A549 (cell line): ENCODE results near the gene RCAN2. TPM values are rescaled to one million over a fixed set of nuclear protein-coding genes. Genes with fewer than 3 reads are reported as not detected.

ENCODE experiments used
- ATAC-seq, 2 experiments: fragments of 200-7000 bp in 1 of 2; fragments of >200 bp in 1 of 2; cut with Nextera tagmentation in 1 of 2; cut with Tn5 transposase in 1 of 2; 3 replicates each; pipeline versions ENCODE4 v1.8.0 to v1.9.1; 2018 to 2020; ENCODE audit warnings: mild to moderate bottlenecking in 1 of 2, moderate library complexity in 1 of 2
- CTCF ChIA-PET: fragments of 300-600 bp; sonication (Branson Sonifier 250); formaldehyde crosslinking; extraction: SDS; loops from one replicate; lab custom pipeline; 2021; ENCODE audit warnings: antibody characterized with exemption, inconsistent platforms; lab: Yijun Ruan, JAX
- POLR2A ChIA-PET: fragments of 350-600 bp; formaldehyde crosslinking; extraction: SDS; loops from one replicate; lab custom pipeline; 2021; ENCODE audit warnings: antibody characterized with exemption, inconsistent platforms; lab: Yijun Ruan, JAX
- DNase-seq, 2 experiments: peaks; one replicate each; pipeline versions ENCODE4 v3.0.0 to v3.0.0-alpha.2; 2011 to 2016; ENCODE audit warnings: low read depth in 1 of 2, low spot score in 1 of 2
- FAIRE-seq: peaks from 2 replicates; lab custom pipeline; 2011; peaks lifted over from hg19 to GRCh38; lab: Jason Lieb, UNC
- H3K27ac ChIP-seq, 2 experiments: fragments of >200 bp; sonication (Bioruptor Twin); formaldehyde crosslinking; 3 replicates each; pipeline ENCODE4 v1.5.1; 2016 to 2017
- H3K4me1 ChIP-seq: fragments of >200 bp; sonication (Bioruptor Twin); formaldehyde crosslinking; 3 replicates; pipeline ENCODE4 v1.6.1; 2016
- H3K4me2 ChIP-seq: fragments of >200 bp; sonication (Bioruptor Twin); formaldehyde crosslinking; 3 replicates; pipeline ENCODE4 v1.6.1; 2016
- H3K4me3 ChIP-seq: fragments of >200 bp; sonication (Bioruptor Twin); formaldehyde crosslinking; 3 replicates; pipeline ENCODE4 v1.5.1; 2016
- H3K9me3 ChIP-seq: fragments of >200 bp; sonication (Bioruptor Twin); formaldehyde crosslinking; 3 replicates; pipeline ENCODE4 v1.6.1; 2016
- BHLHE40 ChIP-seq: IDR thresholded peaks from 2 replicates; pipeline ENCODE4 v1.6.1; 2012; ENCODE audit warnings: low read depth, low read length, inconsistent platforms
- CBX8 ChIP-seq: fragments of 200-600 bp; sonication (generic); IDR thresholded peaks from 2 replicates; pipeline ENCODE4 v1.6.1; 2016
- CEBPB ChIP-seq, 2 experiments: fragments of >200 bp in 1 of 2; sonication (Bioruptor Twin) in 1 of 2; formaldehyde crosslinking in 1 of 2; IDR thresholded peaks; 2 replicates each; pipeline ENCODE4 v1.6.1; 2012 to 2016
- CHD4 ChIP-seq: fragments of 200-600 bp; sonication (generic); IDR thresholded peaks from 2 replicates; pipeline ENCODE4 v1.6.1; 2016; ENCODE audit warnings: antibody characterized with exemption, mild to moderate bottlenecking, borderline replicate concordance
- EHMT2 ChIP-seq: fragments of 200-600 bp; sonication (generic); IDR thresholded peaks from 2 replicates; pipeline ENCODE4 v1.6.1; 2016; ENCODE audit warnings: antibody characterized with exemption, low read depth, mild to moderate bottlenecking, moderate library complexity
- ESRRA ChIP-seq: fragments of 150-350 bp; IDR thresholded peaks from 2 replicates; pipeline ENCODE4 v1.6.1; 2014; ENCODE audit warnings: mild to moderate bottlenecking, low read length, borderline replicate concordance
- GATA3 ChIP-seq: IDR thresholded peaks from 2 replicates; pipeline ENCODE4 v1.6.1; 2012; ENCODE audit warnings: borderline replicate concordance
- HEYL ChIP-seq: fragments of 250-450 bp; sonication (Bioruptor Pico); IDR thresholded peaks from 2 replicates; pipeline ENCODE4 v1.8.0; 2021; ENCODE audit warnings: mild to moderate bottlenecking, moderate library complexity
- HOXA7 ChIP-seq: fragments of 250-450 bp; sonication (Bioruptor Pico); IDR thresholded peaks from 2 replicates; pipeline ENCODE4 v1.5.0; 2020; ENCODE audit warnings: mild to moderate bottlenecking, moderate library complexity
- HOXB5 ChIP-seq: fragments of 250-450 bp; sonication (Bioruptor Pico); IDR thresholded peaks from 2 replicates; pipeline ENCODE4 v1.5.0; 2020; ENCODE audit warnings: mild to moderate bottlenecking, moderate library complexity
- JUN ChIP-seq, 2 experiments: fragments of >200 bp; sonication (Bioruptor Twin); formaldehyde crosslinking; IDR thresholded peaks; 2 replicates in 1 of 2; 3 replicates in 1 of 2; pipeline ENCODE4 v1.6.1; 2016 to 2017
- KDM1A ChIP-seq: fragments of 200-600 bp; sonication (generic); IDR thresholded peaks from 2 replicates; pipeline ENCODE4 v1.6.1; 2016; ENCODE audit warnings: low read depth, mild to moderate bottlenecking
- MAFK ChIP-seq: fragments of 450-650 bp; IDR thresholded peaks from 2 replicates; pipeline ENCODE4 v1.6.1; 2014; ENCODE audit not compliant: partially characterized antibody
- MYC ChIP-seq: IDR thresholded peaks from 2 replicates; pipeline ENCODE4 v1.6.1; 2012; ENCODE audit warnings: mild to moderate bottlenecking, inconsistent platforms, low read length, improper control_type of control experiment, borderline replicate concordance
- NFE2L2 ChIP-seq: fragments of 150-350 bp; conservative IDR thresholded peaks from 2 replicates; pipeline ENCODE4 v1.6.1; 2014; ENCODE audit warnings: low read length
- POLR2A ChIP-seq: IDR thresholded peaks from 2 replicates; pipeline ENCODE4 v1.6.1; 2012; ENCODE audit warnings: mild to moderate bottlenecking, low read length
- POLR2AphosphoS2 ChIP-seq: conservative IDR thresholded peaks from 2 replicates; pipeline ENCODE4 v1.6.1; 2012; ENCODE audit warnings: low read length, improper control_type of control experiment, inconsistent platforms
- RARB ChIP-seq: fragments of 250-450 bp; sonication (Bioruptor Pico); IDR thresholded peaks from 2 replicates; pipeline ENCODE4 v1.8.0; 2021; ENCODE audit warnings: mild to moderate bottlenecking, moderate library complexity
- RCOR1 ChIP-seq: fragments of 150-350 bp; IDR thresholded peaks from 2 replicates; pipeline ENCODE4 v1.6.1; 2014; ENCODE audit warnings: antibody characterized with exemption, low read length, low read depth
- SREBF2 ChIP-seq: fragments of 450-650 bp; IDR thresholded peaks from 2 replicates; pipeline ENCODE4 v1.6.1; 2014; ENCODE audit warnings: mild to moderate bottlenecking, moderate library complexity
- TFCP2L1 ChIP-seq: fragments of 250-450 bp; sonication (Bioruptor Pico); IDR thresholded peaks from 2 replicates; pipeline ENCODE4 v1.5.0; 2021; ENCODE audit warnings: mild to moderate bottlenecking
- TP53 ChIP-seq: fragments of 250-450 bp; sonication (Bioruptor Pico); IDR thresholded peaks from 2 replicates; pipeline ENCODE4 v1.5.0; 2021; ENCODE audit warnings: mild to moderate bottlenecking, moderate library complexity
- ZFP36 ChIP-seq: fragments of 450-650 bp; IDR thresholded peaks from 2 replicates; pipeline ENCODE4 v1.6.1; 2014; ENCODE audit warnings: borderline replicate concordance; ENCODE audit not compliant: partially characterized antibody
- ZNF302 ChIP-seq: fragments of 250-450 bp; sonication (Bioruptor Pico); IDR thresholded peaks from 2 replicates; pipeline ENCODE4 v1.9.0; 2021; ENCODE audit warnings: inconsistent platforms, mild to moderate bottlenecking, moderate library complexity
- WGBS: methylation state at CpG from one replicate; pipeline ENCODE4 v1.1.6; 2017; ENCODE audit errors: missing lambda C conversion rate; 5-methylcytosine and 5-hydroxymethylcytosine counted together
- polyA plus RNA-seq, 4 experiments: library from polyadenylated mRNA; depleted of rRNA in 3 of 4; stranded (reverse); fragments of >200 nt; fragmentation: RNase III in 1 of 4; extraction: RNeasy Plus Mini Kit Qiagen cat#74134 plus additional on column Dnase treatment in 1 of 4; gene quantifications; 2 replicates in 3 of 4; 3 replicates in 1 of 4; pipeline ENCODE4 v1.2.3, GENCODE V29; 2011 to 2017
- TF ChIP-seq, protein P1 (sequence below): IDR thresholded peaks from 2 replicates; pipeline ENCODE4 v1.6.1; 2012
- TF ChIP-seq, protein P2 (sequence below): fragments of >200 bp; sonication (Bioruptor Twin); formaldehyde crosslinking; IDR thresholded peaks from 3 replicates; pipeline ENCODE4 v1.5.1; 2016
- TF ChIP-seq, protein P3 (sequence below): IDR thresholded peaks from 2 replicates; pipeline ENCODE4 v1.6.1; 2012
- TF ChIP-seq, protein P4 (sequence below): fragments of >200 bp; sonication (Bioruptor Twin); formaldehyde crosslinking; IDR thresholded peaks from 3 replicates; pipeline ENCODE4 v1.6.1; 2016

RCAN2 gene
- polyA plus RNA-seq, 2 of the 4 experiments (the other 2 are of a cell fraction) = not detected

DNA sequence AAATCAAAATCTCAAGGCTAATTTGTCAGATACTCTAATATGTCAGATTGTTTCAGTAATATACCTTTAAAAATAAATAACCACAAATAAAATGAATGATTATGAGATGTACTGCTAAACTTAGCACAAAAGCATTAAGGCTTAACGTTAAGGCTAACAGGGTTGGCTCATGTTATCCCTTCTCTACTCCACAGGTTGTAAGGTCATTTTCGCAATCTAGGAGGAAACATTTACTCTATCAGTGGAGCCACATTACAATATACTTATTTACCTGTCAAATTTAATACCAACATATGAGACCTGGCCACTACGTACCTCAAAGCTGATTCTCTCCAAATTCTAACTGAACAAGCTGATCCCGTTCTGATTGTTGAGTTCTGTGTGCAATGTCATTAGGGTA is 95.7 kb downstream of the RCAN2 start:
- CTCF ChIA-PET = no interaction called here
- Histone ChIP-seq H3K27ac (no peak overlapping the region), H3K4me1 (no peaks in the 10 kb centered on the region), H3K4me3 (no peak overlapping the region), H3K4me2 (no peak overlapping the region), H3K9me3 (no peaks in the 10 kb centered on the region)
- ATAC-seq = no peak
- no peak for DNase-seq
- FAIRE-seq = no peak
- WGBS = 11% methylated on average over 4 of the region's 4 CpGs
- TF ChIP-seq CBX8 (no peak), TP53 (no peak), KDM1A (no peak), HOXA7 (CRISPR knock-in tag) (no peak), SREBF2 (no peak), JUN (IDR thresholded peaks at IDR 0.05) (no peak), BHLHE40 (no peak), CEBPB (IDR thresholded peaks at IDR 0.05) (no peak), ZFP36 (no peak), GATA3 (no peak), HOXB5 (CRISPR knock-in tag) (no peak), ZNF302 (CRISPR knock-in tag) (no peak), POLR2A (no peak), RARB (CRISPR knock-in tag) (no peak), HEYL (CRISPR knock-in tag) (no peak)
- TF ChIP-seq, protein P1, sequence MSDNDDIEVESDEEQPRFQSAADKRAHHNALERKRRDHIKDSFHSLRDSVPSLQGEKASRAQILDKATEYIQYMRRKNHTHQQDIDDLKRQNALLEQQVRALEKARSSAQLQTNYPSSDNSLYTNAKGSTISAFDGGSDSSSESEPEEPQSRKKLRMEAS = no peak
- TF ChIP-seq, protein P2, sequence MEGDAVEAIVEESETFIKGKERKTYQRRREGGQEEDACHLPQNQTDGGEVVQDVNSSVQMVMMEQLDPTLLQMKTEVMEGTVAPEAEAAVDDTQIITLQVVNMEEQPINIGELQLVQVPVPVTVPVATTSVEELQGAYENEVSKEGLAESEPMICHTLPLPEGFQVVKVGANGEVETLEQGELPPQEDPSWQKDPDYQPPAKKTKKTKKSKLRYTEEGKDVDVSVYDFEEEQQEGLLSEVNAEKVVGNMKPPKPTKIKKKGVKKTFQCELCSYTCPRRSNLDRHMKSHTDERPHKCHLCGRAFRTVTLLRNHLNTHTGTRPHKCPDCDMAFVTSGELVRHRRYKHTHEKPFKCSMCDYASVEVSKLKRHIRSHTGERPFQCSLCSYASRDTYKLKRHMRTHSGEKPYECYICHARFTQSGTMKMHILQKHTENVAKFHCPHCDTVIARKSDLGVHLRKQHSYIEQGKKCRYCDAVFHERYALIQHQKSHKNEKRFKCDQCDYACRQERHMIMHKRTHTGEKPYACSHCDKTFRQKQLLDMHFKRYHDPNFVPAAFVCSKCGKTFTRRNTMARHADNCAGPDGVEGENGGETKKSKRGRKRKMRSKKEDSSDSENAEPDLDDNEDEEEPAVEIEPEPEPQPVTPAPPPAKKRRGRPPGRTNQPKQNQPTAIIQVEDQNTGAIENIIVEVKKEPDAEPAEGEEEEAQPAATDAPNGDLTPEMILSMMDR = no peak
- TF ChIP-seq, protein P3, sequence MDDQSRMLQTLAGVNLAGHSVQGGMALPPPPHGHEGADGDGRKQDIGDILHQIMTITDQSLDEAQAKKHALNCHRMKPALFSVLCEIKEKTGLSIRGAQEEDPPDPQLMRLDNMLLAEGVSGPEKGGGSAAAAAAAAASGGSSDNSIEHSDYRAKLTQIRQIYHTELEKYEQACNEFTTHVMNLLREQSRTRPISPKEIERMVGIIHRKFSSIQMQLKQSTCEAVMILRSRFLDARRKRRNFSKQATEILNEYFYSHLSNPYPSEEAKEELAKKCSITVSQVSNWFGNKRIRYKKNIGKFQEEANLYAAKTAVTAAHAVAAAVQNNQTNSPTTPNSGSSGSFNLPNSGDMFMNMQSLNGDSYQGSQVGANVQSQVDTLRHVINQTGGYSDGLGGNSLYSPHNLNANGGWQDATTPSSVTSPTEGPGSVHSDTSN = no peak
- POLR2A ChIA-PET = no interaction called here

DNA sequence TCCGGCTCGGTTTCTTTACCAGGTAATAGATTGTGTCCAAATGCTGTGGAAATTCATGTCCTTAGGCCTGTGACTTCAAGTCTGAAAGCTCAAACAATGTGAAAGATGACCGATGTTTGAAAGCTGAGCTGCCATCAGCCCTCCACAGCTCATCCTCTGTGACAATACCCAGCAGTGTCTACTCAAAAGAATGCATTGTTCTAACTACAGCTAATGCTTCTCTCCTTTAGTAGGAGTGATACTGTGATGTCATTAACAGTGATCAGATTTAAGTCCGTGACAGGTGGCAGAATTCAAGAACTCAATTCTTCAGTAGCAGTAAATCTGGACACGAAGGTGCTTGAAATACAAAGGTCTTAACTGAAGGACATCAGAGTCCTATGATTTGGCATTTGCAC is 97.3 kb downstream of the RCAN2 start:
- H3K4me1 ChIP-seq = no peaks in the 10 kb centered on the region
- TF ChIP-seq JUN (IDR thresholded peaks at IDR 0.05) = no peak
- TF ChIP-seq, protein P3 = no peak
- TF ChIP-seq POLR2AphosphoS2 = no peak
- no peak for TF ChIP-seq NFE2L2
- TF ChIP-seq TFCP2L1 (CRISPR knock-in tag) = no peak
- FAIRE-seq = no peak
- no peak for ATAC-seq
- ChIA-PET CTCF (interaction anchor here (0.6 kb wide), 1 partner anchor 15 kb away, joined by 3 read pairs; no protein-coding TSS in a partner anchor), POLR2A (no interaction called here)
- DNase-seq = no peak
- WGBS = 5% methylated on average over 5 of the region's 5 CpGs
- H3K4me3 ChIP-seq = no peak overlapping the region
- H3K27ac ChIP-seq = no peak overlapping the region
- H3K9me3 ChIP-seq = no peaks in the 10 kb centered on the region
- no peak overlapping the region for H3K4me2 ChIP-seq

DNA sequence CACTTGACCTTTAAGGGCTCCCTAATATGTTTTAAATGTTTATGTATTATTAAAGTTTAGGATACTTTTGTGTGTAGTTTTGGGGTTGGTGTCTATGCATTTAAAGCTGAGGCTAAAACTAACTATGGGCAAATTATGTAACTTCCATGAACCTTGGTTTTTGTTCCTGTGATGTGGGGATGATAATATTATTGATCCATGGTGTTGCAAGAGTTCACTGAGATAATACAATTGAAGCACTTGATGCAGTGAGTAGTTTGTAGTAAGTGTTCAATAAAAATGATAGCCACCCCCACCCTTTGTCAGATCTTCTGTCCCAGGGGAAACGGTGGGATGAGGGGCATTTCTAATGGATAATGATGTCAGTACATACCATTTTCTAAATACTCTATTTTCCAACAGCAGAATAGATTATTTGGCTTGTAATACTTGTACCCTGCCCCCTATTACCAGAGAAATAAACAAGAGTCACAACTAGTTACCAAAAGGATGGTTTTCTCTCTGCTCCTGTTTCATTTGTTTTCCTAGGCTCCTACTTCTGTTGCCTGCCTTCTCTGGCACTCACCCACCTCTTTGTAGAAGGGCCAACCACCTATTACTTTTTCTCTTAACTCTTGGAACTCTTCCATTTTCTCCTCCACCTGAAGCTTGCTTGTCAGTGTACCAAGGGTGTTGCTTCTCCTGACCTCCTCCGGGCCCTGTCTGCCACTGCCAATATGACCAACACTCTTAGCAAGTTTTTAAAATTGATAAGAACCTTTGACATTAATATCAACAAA is 97.9 kb downstream of the RCAN2 start:
- ATAC-seq (no peak), FAIRE-seq (no peak), DNase-seq (no peak)
- H3K9me3 ChIP-seq = no peaks in the 10 kb centered on the region
- no peak overlapping the region for H3K4me2 ChIP-seq
- TF ChIP-seq CHD4 = no peak
- no peak for TF ChIP-seq RCOR1
- no peak for TF ChIP-seq GATA3
- TF ChIP-seq CEBPB (IDR thresholded peaks at IDR 0.05) = no peak
- no peak for TF ChIP-seq ESRRA
- TF ChIP-seq, protein P4, sequence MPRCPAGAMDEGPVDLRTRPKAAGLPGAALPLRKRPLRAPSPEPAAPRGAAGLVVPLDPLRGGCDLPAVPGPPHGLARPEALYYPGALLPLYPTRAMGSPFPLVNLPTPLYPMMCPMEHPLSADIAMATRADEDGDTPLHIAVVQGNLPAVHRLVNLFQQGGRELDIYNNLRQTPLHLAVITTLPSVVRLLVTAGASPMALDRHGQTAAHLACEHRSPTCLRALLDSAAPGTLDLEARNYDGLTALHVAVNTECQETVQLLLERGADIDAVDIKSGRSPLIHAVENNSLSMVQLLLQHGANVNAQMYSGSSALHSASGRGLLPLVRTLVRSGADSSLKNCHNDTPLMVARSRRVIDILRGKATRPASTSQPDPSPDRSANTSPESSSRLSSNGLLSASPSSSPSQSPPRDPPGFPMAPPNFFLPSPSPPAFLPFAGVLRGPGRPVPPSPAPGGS = no peak
- no peak for TF ChIP-seq RARB (CRISPR knock-in tag)
- TF ChIP-seq, protein P1 = no peak
- no peak for TF ChIP-seq MYC
- TF ChIP-seq HEYL (CRISPR knock-in tag) = no peak
- TF ChIP-seq EHMT2 = no peak
- TF ChIP-seq MAFK = no peak
- H3K27ac ChIP-seq = no peak overlapping the region
- WGBS = 7% methylated on average over 2 of the region's 2 CpGs
- ChIA-PET POLR2A (no interaction called here), CTCF (interaction anchor here (0.6 kb wide), 1 partner anchor 14 kb away, joined by 3 read pairs; no protein-coding TSS in a partner anchor)
- no peaks in the 10 kb centered on the region for H3K4me1 ChIP-seq
- no peak overlapping the region for H3K4me3 ChIP-seq
